GM21390 (cell line): ENCODE data around the gene AP1AR.

ENCODE experiments used
- ATAC-seq: cut with Tn5 transposase; IDR thresholded peaks from one replicate; pipeline ENCODE4 v1.9.1; 2021; ENCODE audit not compliant: unreplicated experiment

The AP1AR gene

DNA sequence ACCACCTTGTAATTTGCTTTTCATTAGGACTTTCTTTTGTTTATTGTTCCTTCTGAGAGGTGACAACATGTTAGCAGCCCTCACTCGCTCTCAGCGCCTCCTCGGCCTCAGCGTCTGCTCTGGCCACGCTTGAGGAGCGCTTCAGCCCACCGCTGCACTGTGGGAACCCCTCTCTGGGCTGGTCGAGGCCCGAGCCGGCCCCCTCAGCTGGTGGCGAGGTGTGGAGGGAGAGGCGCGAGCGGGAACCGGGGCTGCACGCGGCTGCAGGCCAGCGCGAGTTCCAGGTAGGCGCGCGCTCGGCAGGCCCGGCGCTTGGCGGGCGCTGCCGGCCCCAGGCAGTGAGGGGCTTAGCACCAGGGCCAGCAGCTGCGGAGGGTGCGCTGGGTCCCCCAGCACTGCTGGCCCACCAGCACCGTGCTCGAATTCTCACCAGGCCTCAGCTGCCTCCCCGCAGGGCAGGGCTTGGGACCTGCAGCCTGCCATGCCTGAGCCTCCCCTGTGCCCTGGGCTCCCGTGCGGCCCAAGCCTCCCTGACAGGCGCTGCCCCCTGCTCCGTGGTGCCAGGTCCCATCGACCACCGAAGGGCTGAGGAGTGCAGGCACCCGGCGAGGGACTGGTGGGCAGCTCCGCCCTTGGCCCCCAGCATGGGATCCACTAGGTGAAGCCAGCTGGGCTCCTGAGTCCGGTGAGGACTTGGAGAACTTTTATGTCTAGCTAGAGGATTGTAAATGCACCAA is 9.2 kb upstream of the AP1AR start:
- no peak for ATAC-seq

DNA sequence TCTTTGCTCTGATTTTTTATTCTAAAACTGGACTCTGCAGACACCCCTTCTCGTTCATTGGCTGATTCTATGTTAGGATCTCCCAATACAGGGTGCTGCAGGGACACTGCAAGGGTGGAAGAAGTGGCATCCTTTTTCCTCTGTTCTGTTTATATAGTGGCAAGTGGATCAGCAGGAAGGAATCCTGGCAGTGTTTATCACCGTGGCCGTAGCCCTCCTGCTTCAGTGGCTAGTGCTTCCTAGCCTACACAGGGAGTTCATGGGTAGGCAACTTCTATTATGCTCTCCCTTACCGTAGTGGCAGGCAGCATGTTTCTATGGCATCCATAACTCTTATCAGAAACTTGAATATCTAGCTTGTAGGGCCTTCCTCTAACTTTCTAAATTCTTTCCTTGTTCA is 6.4 kb upstream of the AP1AR start:
- ATAC-seq: no peak

DNA sequence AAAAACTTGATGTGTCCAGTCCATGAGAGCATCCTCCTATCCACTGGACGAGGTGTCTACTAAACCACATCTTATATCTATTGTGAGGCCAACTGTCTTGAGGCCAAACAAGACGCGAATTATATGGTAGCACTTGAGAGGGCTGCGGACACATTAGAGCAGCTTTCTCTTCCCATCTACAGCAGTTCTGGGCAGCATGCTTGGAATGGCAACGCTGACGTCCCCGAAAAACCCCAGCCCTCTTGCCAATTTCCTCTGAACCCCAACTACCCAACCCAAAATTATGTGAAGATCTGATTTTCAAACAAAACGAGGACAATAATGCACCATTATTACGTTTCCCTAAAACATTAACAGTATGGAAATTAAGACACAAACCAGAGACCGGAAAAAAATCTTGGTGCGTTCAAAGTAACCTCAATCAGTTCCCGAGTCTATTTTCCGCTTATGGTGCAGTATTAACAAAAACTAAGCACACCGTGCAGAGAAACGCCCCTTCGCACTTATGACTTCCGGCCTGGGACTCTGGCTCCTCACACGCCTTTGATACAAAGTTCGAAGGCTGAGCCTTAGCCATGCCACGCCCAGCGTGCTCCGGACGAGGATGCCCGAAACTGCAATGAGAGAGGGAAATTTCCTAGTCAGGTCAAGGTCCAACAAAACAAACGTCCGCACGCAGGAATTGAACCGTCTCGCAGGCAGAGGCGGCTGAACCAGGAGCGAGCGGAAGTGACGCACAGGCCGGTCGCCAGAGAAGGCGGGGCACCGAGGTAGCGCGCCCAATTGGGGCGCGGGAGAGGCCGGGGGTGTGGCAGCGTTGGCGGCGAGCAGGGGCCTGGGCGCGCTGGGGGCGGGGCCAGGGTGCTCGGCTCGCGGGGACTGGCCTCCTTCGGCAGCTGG is 458 bp upstream of the AP1AR start:
- peak; percentile 82 for ATAC-seq

DNA sequence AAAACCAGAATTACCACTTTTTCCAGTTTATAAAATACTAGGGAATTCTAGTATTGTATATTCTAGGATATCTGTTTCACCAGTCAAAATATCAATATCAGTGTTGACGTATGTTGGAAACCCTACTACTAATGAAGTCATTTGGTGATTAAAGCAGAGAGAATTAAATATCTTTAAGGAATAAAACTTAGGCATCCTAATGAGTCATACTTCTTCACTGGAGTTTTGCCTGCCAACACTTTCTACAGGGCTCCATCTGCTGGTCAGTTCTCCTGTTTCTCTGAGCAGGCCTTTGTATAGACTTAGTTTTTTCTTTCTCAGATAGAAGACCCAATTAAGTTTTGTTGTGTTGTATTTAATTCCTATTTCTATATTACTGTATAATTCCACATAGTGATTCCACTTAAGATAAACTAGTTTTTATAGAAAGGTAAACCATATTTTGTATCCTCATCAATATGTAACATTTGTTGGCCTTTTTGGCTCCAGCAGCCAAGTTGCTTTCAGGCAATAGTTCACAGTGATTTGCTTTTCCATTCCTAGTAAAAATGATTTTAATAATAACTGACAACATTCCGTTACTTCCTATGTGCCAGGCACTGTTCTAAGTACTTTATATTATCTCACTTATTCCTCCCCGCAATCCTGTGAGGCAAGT is 3.5 kb downstream of the AP1AR start:
- ATAC-seq: no peak

DNA sequence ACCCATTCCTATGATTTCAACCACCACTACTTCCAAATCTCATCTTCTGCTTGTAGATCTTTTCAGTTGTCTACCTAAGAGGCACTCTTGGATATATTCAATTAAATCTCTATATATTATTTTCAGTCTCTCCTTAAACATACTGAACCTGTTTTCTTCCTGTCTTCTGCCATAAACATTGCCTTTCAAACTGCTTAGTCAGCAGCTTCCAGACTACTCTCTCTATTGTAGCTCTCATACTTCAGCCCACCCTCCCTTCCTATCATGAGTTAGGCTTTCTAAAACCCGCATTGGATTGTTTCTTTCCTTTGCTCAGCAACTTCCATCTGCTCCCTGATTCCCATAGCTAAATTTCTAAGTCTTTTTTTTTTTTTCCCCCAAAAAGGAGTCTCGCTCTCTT is 4.5 kb downstream of the AP1AR start:
- no peak for ATAC-seq

DNA sequence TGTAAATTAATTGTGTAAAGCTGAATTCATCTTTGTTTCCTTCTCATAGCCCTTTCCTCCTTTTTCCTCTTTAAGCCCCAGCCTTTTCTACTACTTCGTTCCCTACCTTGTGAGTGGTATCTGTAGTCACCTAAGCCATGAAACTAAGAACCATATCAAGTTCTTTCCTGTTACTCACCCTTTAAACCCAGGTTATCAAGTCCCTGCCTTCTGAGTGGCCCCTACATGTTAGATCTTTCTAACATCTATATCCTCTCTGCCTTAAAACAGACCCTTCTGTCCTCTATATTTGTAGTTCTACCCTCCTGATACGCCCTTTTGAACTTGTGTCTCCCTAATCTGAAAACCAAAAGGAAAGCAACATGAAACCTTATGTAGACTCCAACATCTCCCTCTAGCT is 7.2 kb downstream of the AP1AR start:
- ATAC-seq: no peak

DNA sequence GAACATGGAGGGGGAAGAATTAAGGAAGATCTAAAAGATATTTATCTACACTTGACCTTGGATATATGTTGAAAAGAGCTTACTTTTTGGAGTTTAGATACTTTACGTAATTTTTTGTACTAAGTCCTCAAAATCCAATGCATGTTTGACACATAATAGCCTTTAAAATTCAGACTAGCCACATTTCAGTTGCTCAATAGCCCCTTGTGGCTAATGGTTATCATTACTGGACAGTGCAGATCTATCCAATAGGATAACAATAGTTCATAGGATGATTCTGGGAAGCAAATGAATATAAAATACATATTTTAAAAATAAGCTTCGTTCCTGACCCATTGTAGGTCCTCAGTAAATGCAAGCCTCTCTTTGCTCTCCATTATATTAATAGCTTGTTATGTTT is 13.8 kb downstream of the AP1AR start:
- no peak for ATAC-seq

DNA sequence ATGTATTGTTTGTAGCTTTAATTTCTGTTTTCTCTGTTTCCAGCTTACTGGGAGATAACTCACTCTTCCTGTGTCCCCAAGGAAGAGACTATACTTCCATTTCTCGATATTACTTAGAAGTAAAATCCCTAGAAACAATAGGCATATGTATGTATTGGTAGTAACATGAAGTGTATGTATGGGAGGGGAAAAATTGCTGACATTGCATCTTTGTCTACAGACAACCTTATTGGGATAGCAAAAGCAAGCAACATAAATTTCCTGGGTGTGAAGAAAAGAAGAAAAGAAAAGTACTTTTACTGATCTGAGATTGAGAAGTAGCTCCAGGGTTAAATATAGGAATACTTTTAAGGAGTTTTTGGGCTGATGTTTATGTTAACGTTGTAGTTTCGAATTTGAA is 15.4 kb downstream of the AP1AR start:
- no peak for ATAC-seq

DNA sequence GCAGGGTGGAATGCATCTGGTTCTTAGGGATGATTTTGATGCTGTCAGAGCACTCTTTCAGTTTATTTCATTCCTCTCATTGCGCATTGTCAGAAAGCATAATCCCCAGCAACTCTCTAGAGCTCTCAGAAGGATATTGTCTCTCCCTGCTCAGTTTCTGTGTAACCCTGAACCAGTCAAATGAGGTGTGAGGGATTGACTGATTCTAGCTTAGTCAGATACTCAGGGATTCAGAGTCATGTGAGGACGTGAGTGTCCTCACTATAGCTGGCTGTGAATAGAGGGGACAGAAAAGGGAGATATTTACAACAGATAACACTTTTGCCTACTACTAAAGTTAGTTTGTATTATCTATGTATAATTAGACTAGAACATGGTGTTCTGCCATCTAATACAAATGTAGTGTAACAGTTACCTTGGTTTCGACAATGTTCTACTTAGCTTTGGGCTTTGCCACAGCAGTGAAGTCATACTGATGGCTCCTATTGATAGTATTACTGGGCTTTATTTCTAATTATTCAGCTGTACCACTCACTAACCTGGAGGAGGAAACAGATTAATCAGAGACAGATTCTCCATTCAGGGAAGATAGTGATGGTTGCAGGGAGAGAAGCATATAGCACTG is 19.5 kb downstream of the AP1AR start:
- no peak for ATAC-seq

DNA sequence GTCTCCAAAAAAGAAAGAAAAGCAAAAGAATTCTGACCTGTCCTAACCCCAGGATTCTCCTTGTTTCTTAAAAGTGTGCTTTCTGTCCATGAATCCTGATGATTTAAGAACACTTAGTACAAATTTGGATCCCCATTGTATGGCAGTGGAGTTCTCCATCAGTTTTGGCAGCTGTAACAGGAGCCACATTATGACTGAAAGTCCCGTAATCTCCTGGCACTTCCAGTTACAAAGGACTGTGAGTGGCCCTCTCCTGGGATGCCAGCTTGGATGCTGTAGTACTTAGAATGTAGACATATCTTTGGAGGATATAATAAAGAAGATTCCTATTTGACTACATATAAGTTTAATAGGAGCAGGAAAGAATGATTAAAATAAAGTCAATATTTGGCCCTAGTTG is 20.6 kb downstream of the AP1AR start:
- no peak for ATAC-seq

DNA sequence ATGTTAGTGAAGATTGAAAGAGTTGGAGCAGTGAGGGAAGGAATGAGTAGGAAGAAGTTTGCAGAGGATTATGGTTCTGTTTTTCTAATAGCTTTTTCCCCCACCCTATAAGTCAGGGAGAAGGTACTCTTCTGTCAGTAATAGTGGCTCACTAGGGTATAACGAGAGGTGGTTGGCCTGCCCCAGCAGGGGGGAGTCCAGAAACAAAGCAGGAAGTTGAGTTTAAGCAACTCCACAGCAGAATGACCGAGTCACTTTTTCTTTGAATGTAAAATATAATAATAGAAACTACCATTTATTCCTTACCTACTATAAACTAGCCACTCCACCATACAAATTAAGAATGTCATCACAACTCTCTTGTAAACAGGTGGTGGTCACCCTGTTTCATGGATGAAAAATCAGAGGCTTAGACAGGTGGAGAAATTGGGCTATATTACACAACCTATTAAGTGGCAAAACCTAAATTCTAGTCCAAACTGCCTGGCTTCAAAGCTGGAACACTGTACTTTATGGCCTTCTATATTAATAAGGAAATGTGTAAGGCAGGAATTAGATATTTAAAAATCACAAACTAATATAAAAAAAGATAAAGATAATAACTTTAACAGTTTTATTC is 21.9 kb downstream of the AP1AR start:
- ATAC-seq: peak; percentile 64

DNA sequence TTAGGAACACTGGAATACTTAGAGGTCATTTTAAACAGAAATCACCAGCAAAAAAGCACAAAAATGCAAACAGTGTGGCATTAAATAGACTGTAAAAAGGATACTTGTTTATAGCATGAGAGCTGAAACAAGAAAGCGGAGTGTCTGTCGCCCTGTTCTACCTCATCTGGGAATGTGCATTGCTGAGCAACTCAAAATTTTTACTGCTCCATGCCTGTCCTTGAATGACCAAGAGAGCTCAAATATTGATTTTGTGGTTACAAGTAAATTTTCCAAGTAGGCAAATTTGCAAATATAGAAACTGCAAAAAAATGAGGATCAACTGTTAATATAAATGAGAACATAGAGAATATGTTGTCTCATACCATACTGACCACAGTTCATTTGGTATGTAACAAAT is 25.5 kb downstream of the AP1AR start:
- ATAC-seq: no peak

DNA sequence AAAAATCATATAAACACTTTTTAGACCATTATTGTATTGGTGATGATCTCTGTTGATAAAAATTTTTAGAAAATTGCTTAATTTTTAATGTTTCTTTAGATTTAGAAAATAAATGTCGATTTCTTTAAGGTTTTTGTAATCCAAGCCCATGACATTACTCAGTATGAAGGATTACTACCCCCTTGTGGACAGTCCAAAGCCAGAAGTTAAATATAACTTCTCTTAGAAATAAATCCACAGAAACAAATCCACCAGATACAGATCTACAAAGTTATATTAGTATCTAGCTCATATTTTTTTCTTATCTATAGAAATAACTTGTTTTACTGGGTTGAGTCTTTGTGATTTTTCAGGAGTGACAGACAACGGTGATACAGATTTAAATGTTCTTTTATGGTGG is 35.2 kb downstream of the AP1AR start:
- no peak for ATAC-seq

DNA sequence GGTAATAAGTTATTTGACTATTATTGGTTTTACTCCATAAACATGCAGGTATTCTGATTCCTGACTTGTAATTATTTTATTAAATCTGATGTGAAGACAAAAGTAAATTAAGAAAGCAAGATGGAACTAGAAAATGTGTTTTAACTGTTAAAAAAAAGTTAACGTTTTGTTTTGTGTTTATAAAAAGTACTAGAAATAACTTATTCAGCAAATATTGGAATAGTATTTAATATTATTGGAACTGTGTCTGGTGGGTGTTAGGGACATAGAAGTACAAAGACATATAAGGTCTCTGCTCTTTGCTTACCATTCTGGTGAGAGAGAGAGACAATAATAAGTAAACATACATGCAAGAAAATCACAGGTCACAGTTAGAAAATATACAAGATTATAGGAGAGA is 38.5 kb downstream of the AP1AR start:
- no peak for ATAC-seq

DNA sequence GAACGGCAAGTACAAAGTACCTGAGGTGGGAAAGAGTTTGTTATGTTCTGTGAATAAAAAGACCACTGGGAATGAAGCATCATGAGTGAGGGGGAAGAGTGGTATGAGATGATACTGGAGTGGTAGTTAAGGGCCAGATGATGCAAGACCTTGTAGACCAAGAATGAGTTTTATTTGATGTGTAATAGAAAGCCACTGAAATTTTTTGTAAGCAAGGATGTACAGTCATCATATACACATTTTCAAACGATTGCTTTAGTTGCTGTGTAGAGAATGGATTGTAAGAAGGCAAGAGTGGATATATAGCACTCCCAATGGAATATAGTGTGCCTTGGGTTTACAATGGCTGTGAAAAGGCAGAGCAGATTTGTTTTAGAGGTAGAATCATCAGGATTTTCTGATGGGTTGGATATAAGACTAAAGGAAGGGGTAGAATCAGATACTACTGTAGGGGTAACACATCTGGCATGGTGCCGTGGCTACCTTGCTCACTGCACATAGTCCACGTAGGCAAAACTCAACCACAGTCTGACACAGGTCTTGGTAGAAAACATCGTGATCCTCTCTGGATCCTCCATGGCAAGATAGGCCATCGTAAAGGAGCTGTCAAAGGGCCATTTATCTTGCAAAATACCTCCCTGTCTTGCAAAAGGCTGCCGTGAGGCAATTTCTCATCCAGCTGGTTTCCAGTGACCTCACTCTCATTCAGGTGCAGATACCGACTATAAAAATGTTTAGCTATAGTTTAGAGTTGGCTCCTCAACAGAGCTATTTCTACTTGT is 39.2 kb downstream of the AP1AR start:
- ATAC-seq: no peak

DNA sequence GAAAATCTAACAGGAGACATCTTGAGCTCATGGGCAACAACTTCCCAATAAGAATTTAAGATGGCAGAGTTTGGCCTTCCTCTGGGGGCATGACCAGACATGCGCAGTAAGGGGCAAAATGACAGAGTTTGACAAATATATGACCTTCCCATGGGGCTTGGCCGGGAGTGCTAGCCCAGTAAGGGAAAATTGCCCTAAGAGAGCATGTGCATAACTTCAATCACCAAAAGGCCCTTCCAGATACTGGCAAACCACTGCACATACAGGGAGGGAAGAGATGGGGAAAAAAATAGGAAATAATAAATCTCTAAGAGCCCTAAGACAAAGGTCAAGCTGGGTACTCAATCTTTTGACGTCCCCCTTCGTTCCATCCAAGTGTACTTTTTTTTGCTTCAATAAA is 40.7 kb downstream of the AP1AR start:
- no peak for ATAC-seq

DNA sequence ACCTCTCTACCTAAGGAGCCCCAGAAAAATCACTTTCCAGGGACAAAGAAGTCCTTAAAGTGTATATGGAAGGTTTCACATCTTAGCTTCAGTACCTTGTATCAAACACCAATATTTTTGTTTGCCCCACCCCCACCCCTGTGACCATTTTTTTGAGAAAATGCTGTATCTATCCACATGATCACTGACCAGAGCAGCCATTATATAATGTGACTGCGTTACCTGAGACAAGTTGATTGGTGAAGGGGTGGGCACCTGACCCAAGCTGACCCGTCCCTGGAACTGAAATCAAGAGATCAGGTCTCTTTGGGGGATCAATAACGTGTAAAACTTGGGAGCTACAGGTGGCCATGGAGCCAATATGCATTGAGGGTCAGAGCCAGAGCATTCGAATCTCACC is 43.4 kb downstream of the AP1AR start:
- no peak for ATAC-seq

DNA sequence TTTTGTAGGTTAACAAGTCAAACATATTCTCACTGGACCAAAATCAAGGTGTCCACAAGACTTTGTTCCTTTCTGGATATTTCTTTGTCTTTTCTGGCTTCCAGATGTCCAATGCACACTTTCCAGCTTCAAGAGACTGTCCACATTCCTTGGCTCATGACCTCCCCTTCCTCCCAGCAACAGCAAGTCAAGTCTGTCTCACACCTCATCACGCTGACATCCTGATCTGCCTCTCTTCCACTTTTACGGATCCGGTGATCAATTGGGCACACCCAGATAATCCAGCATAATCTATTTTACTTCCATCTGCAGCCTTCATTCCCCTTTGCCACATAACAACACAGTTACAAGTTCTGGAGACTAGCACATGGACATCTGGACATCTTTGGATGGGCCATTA is 44.5 kb downstream of the AP1AR start:
- no peak for ATAC-seq

DNA sequence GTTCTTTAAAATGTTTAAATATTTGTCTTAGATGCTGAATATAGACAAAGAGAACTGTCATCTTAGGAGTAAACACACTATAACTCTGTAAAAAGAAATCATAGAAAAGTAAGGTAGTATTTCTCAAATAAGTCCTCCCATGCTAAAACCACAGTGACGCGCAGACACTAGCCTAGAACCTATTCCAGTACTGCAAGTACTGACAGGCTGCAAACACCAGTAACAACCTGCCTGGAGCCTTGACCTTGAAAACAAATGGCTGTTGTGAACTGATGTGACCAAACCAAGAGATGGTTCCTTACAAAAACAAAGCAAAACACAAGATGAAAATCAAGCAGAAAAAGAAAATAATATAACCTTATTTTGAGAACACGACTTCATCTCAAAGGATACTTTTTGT is 45.6 kb downstream of the AP1AR start:
- no peak for ATAC-seq

DNA sequence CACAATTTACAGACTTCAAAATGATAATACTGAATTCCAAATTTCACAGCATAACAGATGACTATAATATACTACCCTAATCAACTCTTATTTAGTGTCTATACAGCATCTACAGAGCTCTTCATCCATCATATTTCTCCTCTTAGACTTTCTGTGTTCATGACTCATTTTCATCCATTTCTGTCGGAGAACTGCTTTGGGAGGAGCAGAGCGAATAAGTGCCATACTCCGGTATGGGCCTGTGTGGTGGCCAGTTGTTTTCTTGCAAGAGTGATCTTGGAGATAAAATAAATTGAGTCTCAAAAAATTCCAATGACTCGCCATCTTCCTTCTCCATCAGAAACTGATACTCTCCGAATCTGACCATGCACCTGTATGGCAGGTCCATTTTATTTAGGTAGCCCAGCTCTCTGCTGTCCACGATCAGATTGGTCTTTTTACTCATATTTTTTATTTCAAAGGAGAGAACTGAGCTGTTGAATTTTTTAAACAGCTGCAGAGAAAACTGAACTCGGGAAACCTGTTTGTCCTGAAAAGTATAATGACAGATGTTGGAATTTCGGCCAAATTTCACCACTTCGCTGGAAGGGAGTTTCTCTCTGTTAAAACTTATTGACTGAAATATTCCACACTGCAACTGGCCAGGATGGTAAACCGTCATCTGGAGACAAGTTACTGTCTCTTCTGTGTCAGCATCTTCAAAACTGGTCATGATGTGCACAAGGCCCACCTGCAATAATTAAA is 46.3 kb downstream of the AP1AR start:
- no peak for ATAC-seq
